Measurements from ENCODE around the gene ZNF536.

The ZNF536 gene

GRCh38 chr19:30335306-30335886 is 36.8 kb upstream of the ZNF536 start:
- Histone ChIP-seq H3K14ac (ENCODE audit: low read length in 2 of 2) (no peak overlapping the region), H4K8ac (ENCODE audit: low read length) (no peak overlapping the region), H3K4me2 (ENCODE audit: low read length, poor library complexity, severe bottlenecking) (no peak overlapping the region), H2BK5ac (ENCODE audit: low read depth, low read length, poor library complexity, severe bottlenecking) (no peak overlapping the region), H3K4ac (ENCODE audit: low read depth in 1 of 2, low read length in 2 of 2) (no peak overlapping the region), H3K27ac (ENCODE audit: low read length, poor library complexity, severe bottlenecking) (no peak overlapping the region), H2BK15ac (ENCODE audit: low read depth, poor library complexity, severe bottlenecking) (no peak overlapping the region), H3K4me3 (ENCODE audit: insufficient read depth in 1 of 2, low read depth in 1 of 2, low read length in 2 of 2) (no peak overlapping the region), H3K23ac (ENCODE audit: low read length in 2 of 2) (no peak overlapping the region), H4K91ac (ENCODE audit: low read length) (no peak overlapping the region), H3K18ac (ENCODE audit: low read depth in 1 of 2, low read length in 2 of 2) (no peak overlapping the region), H3K9ac (ENCODE audit: low read length) (no peak overlapping the region), H3K79me1 (replicated peaks; ENCODE audit: low read length, poor library complexity, severe bottlenecking) (no peaks in the 10 kb centered on the region), H2BK120ac (ENCODE audit: low read depth, low read length) (no peak overlapping the region), H3K27me3 (ENCODE audit: control insufficient read depth in 1 of 2, insufficient read depth in 1 of 2, low read length in 2 of 2) (no peaks in the 10 kb centered on the region), H2BK12ac (ENCODE audit: low read length in 2 of 2) (no peak overlapping the region), H2AK5ac (ENCODE audit: low read length, severe bottlenecking) (no peak overlapping the region), H3K9me3 (ENCODE audit: control insufficient read depth, low read length) (no peaks in the 10 kb centered on the region), H2AFZ (ENCODE audit: low read depth, low read length) (no peak overlapping the region), H3K4me1 (ENCODE audit: control insufficient read depth, insufficient read depth, low read depth, low read length) (no peaks in the 10 kb centered on the region), H3K36me3 (ENCODE audit: control insufficient read depth in 1 of 2, insufficient read depth in 2 of 2, low read depth in 1 of 2, low read length in 2 of 2) (no peaks in the 10 kb centered on the region)
- no peak for DNase-seq
- 73% methylated on average over 14 of the region's 14 CpGs for WGBS

GRCh38 chr19:30336290-30336689 is 35.9 kb upstream of the ZNF536 start:
- no peak overlapping the region for H2BK120ac ChIP-seq (ENCODE audit: low read depth, low read length)
- H2AFZ ChIP-seq (ENCODE audit: low read depth, low read length), result no peak overlapping the region
- no peak overlapping the region for H3K4me3 ChIP-seq (ENCODE audit: insufficient read depth in 1 of 2, low read depth in 1 of 2, low read length in 2 of 2)
- H3K36me3 ChIP-seq (ENCODE audit: control insufficient read depth in 1 of 2, insufficient read depth in 2 of 2, low read depth in 1 of 2, low read length in 2 of 2), result no peaks in the 10 kb centered on the region
- H3K4me1 ChIP-seq (ENCODE audit: control insufficient read depth, insufficient read depth, low read depth, low read length), result no peaks in the 10 kb centered on the region
- no peak overlapping the region for H3K4me2 ChIP-seq (ENCODE audit: low read length, poor library complexity, severe bottlenecking)
- no peak overlapping the region for H2BK15ac ChIP-seq (ENCODE audit: low read depth, poor library complexity, severe bottlenecking)
- H3K23ac ChIP-seq (ENCODE audit: low read length in 2 of 2), result no peak overlapping the region
- H2BK5ac ChIP-seq (ENCODE audit: low read depth, low read length, poor library complexity, severe bottlenecking), result no peak overlapping the region
- no peaks in the 10 kb centered on the region for H3K9me3 ChIP-seq (ENCODE audit: control insufficient read depth, low read length)
- no peak overlapping the region for H3K27ac ChIP-seq (ENCODE audit: low read length, poor library complexity, severe bottlenecking)
- no peak overlapping the region for H2AK5ac ChIP-seq (ENCODE audit: low read length, severe bottlenecking)
- no peak overlapping the region for H3K14ac ChIP-seq (ENCODE audit: low read length in 2 of 2)
- H3K4ac ChIP-seq (ENCODE audit: low read depth in 1 of 2, low read length in 2 of 2), result no peak overlapping the region
- no peak overlapping the region for H3K18ac ChIP-seq (ENCODE audit: low read depth in 1 of 2, low read length in 2 of 2)
- WGBS, result 76% methylated on average over 6 of the region's 6 CpGs
- no peak overlapping the region for H4K8ac ChIP-seq (ENCODE audit: low read length)
- H4K91ac ChIP-seq (ENCODE audit: low read length), result no peak overlapping the region
- H3K79me1 ChIP-seq (replicated peaks; ENCODE audit: low read length, poor library complexity, severe bottlenecking), result no peaks in the 10 kb centered on the region
- H2BK12ac ChIP-seq (ENCODE audit: low read length in 2 of 2), result no peak overlapping the region
- no peaks in the 10 kb centered on the region for H3K27me3 ChIP-seq (ENCODE audit: control insufficient read depth in 1 of 2, insufficient read depth in 1 of 2, low read length in 2 of 2)
- DNase-seq, result no peak
- H3K9ac ChIP-seq (ENCODE audit: low read length), result no peak overlapping the region

- no peak overlapping the region for H4K91ac ChIP-seq (ENCODE audit: low read length)
Measured at GRCh38 chr19:30338041-30338456, 34.1 kb upstream of the ZNF536 start.

GRCh38 chr19:30338878-30339623 is 33.1 kb upstream of the ZNF536 start:
- H3K4me1 ChIP-seq (ENCODE audit: control insufficient read depth, insufficient read depth, low read depth, low read length), result no peaks in the 10 kb centered on the region
- H2AFZ ChIP-seq (ENCODE audit: low read depth, low read length), result no peak overlapping the region
- WGBS, result 73% methylated on average over 12 of the region's 12 CpGs
- no peak overlapping the region for H2BK12ac ChIP-seq (ENCODE audit: low read length in 2 of 2)
- no peaks in the 10 kb centered on the region for H3K27me3 ChIP-seq (ENCODE audit: control insufficient read depth in 1 of 2, insufficient read depth in 1 of 2, low read length in 2 of 2)
- no peak overlapping the region for H3K4ac ChIP-seq (ENCODE audit: low read depth in 1 of 2, low read length in 2 of 2)
- no peaks in the 10 kb centered on the region for H3K9me3 ChIP-seq (ENCODE audit: control insufficient read depth, low read length)
- H3K36me3 ChIP-seq (ENCODE audit: control insufficient read depth in 1 of 2, insufficient read depth in 2 of 2, low read depth in 1 of 2, low read length in 2 of 2), result no peaks in the 10 kb centered on the region
- no peak overlapping the region for H2AK5ac ChIP-seq (ENCODE audit: low read length, severe bottlenecking)
- H3K23ac ChIP-seq (ENCODE audit: low read length in 2 of 2), result no peak overlapping the region
- no peak overlapping the region for H2BK5ac ChIP-seq (ENCODE audit: low read depth, low read length, poor library complexity, severe bottlenecking)
- H3K18ac ChIP-seq (ENCODE audit: low read depth in 1 of 2, low read length in 2 of 2), result no peak overlapping the region
- no peak overlapping the region for H3K4me2 ChIP-seq (ENCODE audit: low read length, poor library complexity, severe bottlenecking)
- DNase-seq, result no peak
- H3K27ac ChIP-seq (ENCODE audit: low read length, poor library complexity, severe bottlenecking), result no peak overlapping the region
- H3K4me3 ChIP-seq (ENCODE audit: insufficient read depth in 1 of 2, low read depth in 1 of 2, low read length in 2 of 2), result no peak overlapping the region
- no peak overlapping the region for H2BK120ac ChIP-seq (ENCODE audit: low read depth, low read length)
- H4K91ac ChIP-seq (ENCODE audit: low read length), result no peak overlapping the region
- H2BK15ac ChIP-seq (ENCODE audit: low read depth, poor library complexity, severe bottlenecking), result no peak overlapping the region
- H4K8ac ChIP-seq (ENCODE audit: low read length), result no peak overlapping the region
- H3K14ac ChIP-seq (ENCODE audit: low read length in 2 of 2), result no peak overlapping the region
- H3K79me1 ChIP-seq (replicated peaks; ENCODE audit: low read length, poor library complexity, severe bottlenecking), result no peaks in the 10 kb centered on the region
- H3K9ac ChIP-seq (ENCODE audit: low read length), result no peak overlapping the region

More at GRCh38 chr19:30338041-30338456, 34.1 kb upstream of the ZNF536 start:
- no peak overlapping the region for H2BK120ac ChIP-seq (ENCODE audit: low read depth, low read length)
- no peak overlapping the region for H2AFZ ChIP-seq (ENCODE audit: low read depth, low read length)
- H3K27me3 ChIP-seq (ENCODE audit: control insufficient read depth in 1 of 2, insufficient read depth in 1 of 2, low read length in 2 of 2), result no peaks in the 10 kb centered on the region
- no peak overlapping the region for H2BK12ac ChIP-seq (ENCODE audit: low read length in 2 of 2)
- H3K27ac ChIP-seq (ENCODE audit: low read length, poor library complexity, severe bottlenecking), result no peak overlapping the region
- H3K79me1 ChIP-seq (replicated peaks; ENCODE audit: low read length, poor library complexity, severe bottlenecking), result no peaks in the 10 kb centered on the region
- WGBS, result 81% methylated on average over 3 of the region's 3 CpGs
- no peaks in the 10 kb centered on the region for H3K4me1 ChIP-seq (ENCODE audit: control insufficient read depth, insufficient read depth, low read depth, low read length)
- no peak overlapping the region for H3K14ac ChIP-seq (ENCODE audit: low read length in 2 of 2)
- no peak overlapping the region for H3K4me3 ChIP-seq (ENCODE audit: insufficient read depth in 1 of 2, low read depth in 1 of 2, low read length in 2 of 2)
- H3K23ac ChIP-seq (ENCODE audit: low read length in 2 of 2), result no peak overlapping the region
- H3K9ac ChIP-seq (ENCODE audit: low read length), result no peak overlapping the region
- no peaks in the 10 kb centered on the region for H3K36me3 ChIP-seq (ENCODE audit: control insufficient read depth in 1 of 2, insufficient read depth in 2 of 2, low read depth in 1 of 2, low read length in 2 of 2)
- H3K4ac ChIP-seq (ENCODE audit: low read depth in 1 of 2, low read length in 2 of 2), result no peak overlapping the region
- H4K8ac ChIP-seq (ENCODE audit: low read length), result no peak overlapping the region
- H3K4me2 ChIP-seq (ENCODE audit: low read length, poor library complexity, severe bottlenecking), result no peak overlapping the region
- no peak overlapping the region for H2BK5ac ChIP-seq (ENCODE audit: low read depth, low read length, poor library complexity, severe bottlenecking)
- H3K18ac ChIP-seq (ENCODE audit: low read depth in 1 of 2, low read length in 2 of 2), result no peak overlapping the region
- H2BK15ac ChIP-seq (ENCODE audit: low read depth, poor library complexity, severe bottlenecking), result no peak overlapping the region
- no peaks in the 10 kb centered on the region for H3K9me3 ChIP-seq (ENCODE audit: control insufficient read depth, low read length)
- H2AK5ac ChIP-seq (ENCODE audit: low read length, severe bottlenecking), result no peak overlapping the region
- DNase-seq, result no peak

All from mesenchymal stem cell (in vitro differentiated cells and primary cell).